Measurements from ENCODE around the gene RYR2. TPM values are rescaled to one million over a fixed set of nuclear protein-coding genes. Genes with fewer than 3 reads are reported as not detected.
"Not testable (repeated sequence)": the region's sequence is repeated elsewhere in the genome, so short reads cannot be mapped to it uniquely, and the experiment has no call there.

RYR2 gene
- polyA plus RNA-seq, 2 of the 4 experiments (the other 2 are of a cell fraction): 0.06 TPM; not detected in 1

- H3K4me3 ChIP-seq: no peak overlapping the region
- no peaks in the 10 kb centered on the region for H3K4me1 ChIP-seq
- H3K4me2 ChIP-seq: no peak overlapping the region
- 0% methylated on average over 1 of the region's 1 CpG for WGBS (ENCODE audit: missing lambda C conversion rate)
- no peak for TF ChIP-seq ESRRA (IDR thresholded peaks at IDR 0.05; ENCODE audit: borderline replicate concordance, low read length)
- no peak for TF ChIP-seq EP300 (IDR thresholded peaks at IDR 0.05)
- FAIRE-seq: no peak
- ChIA-PET CTCF (no interaction called here), POLR2A (no interaction called here)
- H3K9me3 ChIP-seq: no peaks in the 10 kb centered on the region
- no peak for ATAC-seq
- no peak for DNase-seq (ENCODE audit: low read depth in 1 of 2, low spot score in 1 of 2)
- no peak overlapping the region for H3K27ac ChIP-seq
Measured at GRCh38 chr1:237355022-237355421, 313.0 kb downstream of the RYR2 start.

GRCh38 chr1:237358555-237358954 is 316.6 kb downstream of the RYR2 start:
- TF ChIP-seq ATOH8 (CRISPR knock-in tag; IDR thresholded peaks at IDR 0.05; ENCODE audit: low read depth): no peak
- WGBS (ENCODE audit: missing lambda C conversion rate): 10% methylated on average over 1 of the region's 1 CpG
- no peak for ATAC-seq
- ChIA-PET POLR2A (no interaction called here), CTCF (no interaction called here)
- H3K4me2 ChIP-seq: no peak overlapping the region
- DNase-seq (ENCODE audit: low read depth in 1 of 2, low spot score in 1 of 2): no peak
- H3K4me3 ChIP-seq: no peak overlapping the region
- no peak overlapping the region for H3K27ac ChIP-seq
- no peaks in the 10 kb centered on the region for H3K4me1 ChIP-seq
- no peak for FAIRE-seq
- H3K9me3 ChIP-seq: no peaks in the 10 kb centered on the region

GRCh38 chr1:237367758-237368157 is 325.8 kb downstream of the RYR2 start:
- CTCF ChIA-PET: no interaction called here
- no peak overlapping the region for H3K4me2 ChIP-seq
- ATAC-seq (no peak), FAIRE-seq (no peak), DNase-seq (ENCODE audit: low read depth in 1 of 2, low spot score in 1 of 2) (no peak)
- TF ChIP-seq RNF2 (IDR thresholded peaks at IDR 0.05; ENCODE audit: borderline replicate concordance, low read depth) (no peak), RAD21 (conservative IDR thresholded peaks at IDR 0.05 in 1 of 2, IDR thresholded peaks at IDR 0.05 in 1 of 2) (no peak), POLR2A (IDR thresholded peaks at IDR 0.05; ENCODE audit: low read length) (no peak), EHMT2 (IDR thresholded peaks at IDR 0.05; ENCODE audit: low read depth) (no peak), EP300 (IDR thresholded peaks at IDR 0.05) (no peak), RARB (CRISPR knock-in tag; IDR thresholded peaks at IDR 0.05) (no peak), MAFK (IDR thresholded peaks at IDR 0.05; ENCODE audit: partially characterized antibody) (no peak), ESRRA (IDR thresholded peaks at IDR 0.05; ENCODE audit: borderline replicate concordance, low read length) (no peak), HOXA7 (CRISPR knock-in tag; IDR thresholded peaks at IDR 0.05) (no peak), NPAS2 (CRISPR knock-in tag; IDR thresholded peaks at IDR 0.05; ENCODE audit: borderline replicate concordance) (no peak), PHF8 (IDR thresholded peaks at IDR 0.05; ENCODE audit: borderline replicate concordance, low read depth) (no peak), EHF (CRISPR knock-in tag; IDR thresholded peaks at IDR 0.05) (no peak)
- no peak overlapping the region for H3K4me3 ChIP-seq
- POLR2A ChIA-PET: no interaction called here
- no peak overlapping the region for H3K27ac ChIP-seq
- H3K4me1 ChIP-seq: no peaks in the 10 kb centered on the region
- WGBS (ENCODE audit: missing lambda C conversion rate): 40% methylated on average over 2 of the region's 2 CpGs
- no peaks in the 10 kb centered on the region for H3K9me3 ChIP-seq

GRCh38 chr1:237371477-237371876 is 329.5 kb downstream of the RYR2 start:
- H3K4me3 ChIP-seq; DNase-seq (ENCODE audit: low read depth in 1 of 2, low spot score in 1 of 2); POLR2A ChIA-PET; H3K27ac ChIP-seq; H3K9me3 ChIP-seq; ATAC-seq; H3K4me2 ChIP-seq; FAIRE-seq; H3K4me1 ChIP-seq; CTCF ChIA-PET: not testable (repeated sequence)
- WGBS (ENCODE audit: missing lambda C conversion rate): 9% methylated on average over 3 of the region's 3 CpGs

GRCh38 chr1:237383791-237384190 is 341.8 kb downstream of the RYR2 start:
- ChIA-PET CTCF (no interaction called here), POLR2A (no interaction called here)
- no peak for FAIRE-seq
- no peak for DNase-seq (ENCODE audit: low read depth in 1 of 2, low spot score in 1 of 2)
- Histone ChIP-seq H3K4me2 (no peak overlapping the region), H3K9me3 (no peaks in the 10 kb centered on the region; the same call in 2 of the 3 replicates), H3K4me3 (no peak overlapping the region), H3K27ac (no peak overlapping the region), H3K4me1 (no peaks in the 10 kb centered on the region)
- no peak for ATAC-seq
- 40% methylated on average over 3 of the region's 3 CpGs for WGBS (ENCODE audit: missing lambda C conversion rate)
- TF ChIP-seq HEYL (CRISPR knock-in tag; IDR thresholded peaks at IDR 0.05) (no peak), CTCF (IDR thresholded peaks at IDR 0.05) (no peak), TP53 (CRISPR knock-in tag; IDR thresholded peaks at IDR 0.05) (no peak), ZFP36 (IDR thresholded peaks at IDR 0.05; ENCODE audit: borderline replicate concordance, partially characterized antibody) (no peak), ESRRA (IDR thresholded peaks at IDR 0.05; ENCODE audit: borderline replicate concordance, low read length) (no peak), KDM5A (IDR thresholded peaks at IDR 0.05) (no peak), JUN (IDR thresholded peaks at IDR 0.05) (no peak), EP300 (IDR thresholded peaks at IDR 0.05) (no peak), CEBPB (IDR thresholded peaks at IDR 0.05) (no peak), MAX (IDR thresholded peaks at IDR 0.05) (no peak), E2F6 (IDR thresholded peaks at IDR 0.05; ENCODE audit: borderline replicate concordance, low read depth) (no peak), MYC (IDR thresholded peaks at IDR 0.05; ENCODE audit: borderline replicate concordance, low read length) (no peak), EHF (CRISPR knock-in tag; IDR thresholded peaks at IDR 0.05) (no peak), USF2 (IDR thresholded peaks at IDR 0.05) (no peak), MAZ (IDR thresholded peaks at IDR 0.05; ENCODE audit: borderline replicate concordance, low read depth, low read length) (no peak)

Measured in A549 (cell line).